ENCODE data around the gene OPTC.
A peak's percentile ranks its signal among the peaks of the same experiment; 100 is the strongest.

The OPTC gene

GRCh38 chr1:203518541-203518940 is 24.6 kb downstream of the OPTC start:
- no peak for DNase-seq

- DNase-seq, result no peak
These were observed 25.3 kb downstream of the OPTC start for GRCh38 chr1:203519053-203519840.

GRCh38 chr1:203519896-203520295 is 25.9 kb downstream of the OPTC start:
- DNase-seq, result no peak

DNA sequence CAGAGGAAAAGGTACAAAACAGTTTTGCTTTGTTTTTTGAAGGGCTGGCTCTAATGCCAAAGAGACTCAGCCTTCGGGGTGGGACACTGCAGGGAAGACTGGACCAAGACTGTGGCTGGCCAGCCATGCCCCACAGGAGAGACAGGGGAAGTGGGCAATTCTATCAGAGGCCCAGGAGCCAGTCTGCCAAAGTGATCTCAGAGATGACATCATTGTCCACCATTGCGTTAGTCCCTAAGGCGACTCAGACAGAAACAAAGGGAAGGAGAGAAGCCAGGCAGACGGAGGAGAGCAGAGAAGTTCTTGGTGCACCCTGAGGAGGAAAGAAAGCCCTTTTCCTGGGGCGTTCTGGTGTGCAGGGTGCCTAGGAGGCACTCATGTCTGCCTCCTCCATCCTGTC is 26.4 kb downstream of the OPTC start:
- DNase-seq, result peak; percentile 30

GRCh38 chr1:203521074-203521794 is 27.3 kb downstream of the OPTC start:
- no peak for DNase-seq

DNA sequence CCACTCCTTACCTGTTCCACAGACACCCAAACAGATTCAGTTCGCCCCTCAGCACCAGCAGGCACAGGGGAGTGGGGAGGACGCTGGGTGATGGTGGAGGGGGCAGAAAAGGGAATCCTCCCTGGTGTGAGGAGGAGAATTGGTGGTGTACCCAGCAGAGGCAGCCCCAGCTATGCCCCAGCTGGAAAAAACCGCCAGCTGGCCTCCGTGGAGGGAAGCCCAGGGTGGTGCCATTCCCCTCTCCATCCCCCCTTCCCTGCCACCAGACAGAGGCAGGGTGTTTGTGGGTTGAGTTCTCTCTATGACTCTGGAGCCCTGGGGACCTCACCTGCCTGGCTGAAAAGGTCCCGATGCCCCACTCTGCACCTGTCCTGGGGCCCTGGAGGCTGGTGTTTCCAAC is 27.9 kb downstream of the OPTC start:
- DNase-seq, result no peak

DNA sequence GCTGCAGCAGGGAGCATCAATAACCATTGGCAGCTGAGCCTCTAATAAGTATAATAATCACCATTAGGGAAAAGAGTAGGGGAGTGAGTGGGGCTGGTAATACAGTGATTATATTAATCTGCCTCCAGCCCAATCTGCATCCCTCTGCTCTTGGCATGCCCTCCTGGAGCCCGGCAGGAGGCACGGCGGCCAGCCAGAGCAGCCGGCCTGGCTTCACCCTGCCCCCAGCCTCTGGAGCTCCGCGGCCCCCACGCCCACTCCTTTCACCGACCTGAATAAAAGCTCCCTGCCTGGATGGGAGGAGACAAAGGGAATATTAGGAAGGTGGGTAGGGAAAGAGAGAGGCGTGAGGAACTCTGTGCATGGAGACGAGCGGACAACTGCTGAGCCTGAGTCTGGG is 28.3 kb downstream of the OPTC start:
- DNase-seq, result no peak

- no peak for DNase-seq
These were observed 29.7 kb downstream of the OPTC start for GRCh38 chr1:203523667-203524066.

- DNase-seq, result no peak
These were observed 30.2 kb downstream of the OPTC start for GRCh38 chr1:203524152-203524551.

- no peak for DNase-seq
These were observed 30.9 kb downstream of the OPTC start for GRCh38 chr1:203524824-203525223.

GRCh38 chr1:203525685-203526084 is 31.7 kb downstream of the OPTC start:
- no peak for DNase-seq

- no peak for DNase-seq
These were observed 32.2 kb downstream of the OPTC start for GRCh38 chr1:203526130-203526529.

DNA sequence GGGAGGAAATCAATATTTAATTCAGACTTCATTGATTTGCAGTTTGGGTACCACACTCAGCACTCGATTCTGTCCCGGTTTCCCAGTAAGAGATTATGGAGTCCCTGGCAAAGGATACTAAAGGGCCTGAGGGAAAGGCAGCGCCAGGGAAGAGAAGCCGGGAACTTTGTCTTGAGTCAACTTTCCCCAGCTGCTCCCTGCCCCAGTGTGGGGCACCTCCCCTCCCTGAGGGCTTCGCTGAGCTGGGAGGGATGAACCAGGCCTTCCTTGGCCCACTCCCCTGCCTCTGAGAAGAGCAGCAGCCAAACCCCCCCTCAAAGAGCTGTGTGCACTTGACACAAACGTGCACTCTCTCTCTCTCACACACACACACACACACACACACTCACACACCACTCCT is 32.6 kb downstream of the OPTC start:
- DNase-seq, result no peak

- DNase-seq, result no peak
These were observed 33.1 kb downstream of the OPTC start for GRCh38 chr1:203527013-203527412.

- no peak for DNase-seq
These were observed 34.1 kb downstream of the OPTC start for GRCh38 chr1:203528063-203528462.

DNA sequence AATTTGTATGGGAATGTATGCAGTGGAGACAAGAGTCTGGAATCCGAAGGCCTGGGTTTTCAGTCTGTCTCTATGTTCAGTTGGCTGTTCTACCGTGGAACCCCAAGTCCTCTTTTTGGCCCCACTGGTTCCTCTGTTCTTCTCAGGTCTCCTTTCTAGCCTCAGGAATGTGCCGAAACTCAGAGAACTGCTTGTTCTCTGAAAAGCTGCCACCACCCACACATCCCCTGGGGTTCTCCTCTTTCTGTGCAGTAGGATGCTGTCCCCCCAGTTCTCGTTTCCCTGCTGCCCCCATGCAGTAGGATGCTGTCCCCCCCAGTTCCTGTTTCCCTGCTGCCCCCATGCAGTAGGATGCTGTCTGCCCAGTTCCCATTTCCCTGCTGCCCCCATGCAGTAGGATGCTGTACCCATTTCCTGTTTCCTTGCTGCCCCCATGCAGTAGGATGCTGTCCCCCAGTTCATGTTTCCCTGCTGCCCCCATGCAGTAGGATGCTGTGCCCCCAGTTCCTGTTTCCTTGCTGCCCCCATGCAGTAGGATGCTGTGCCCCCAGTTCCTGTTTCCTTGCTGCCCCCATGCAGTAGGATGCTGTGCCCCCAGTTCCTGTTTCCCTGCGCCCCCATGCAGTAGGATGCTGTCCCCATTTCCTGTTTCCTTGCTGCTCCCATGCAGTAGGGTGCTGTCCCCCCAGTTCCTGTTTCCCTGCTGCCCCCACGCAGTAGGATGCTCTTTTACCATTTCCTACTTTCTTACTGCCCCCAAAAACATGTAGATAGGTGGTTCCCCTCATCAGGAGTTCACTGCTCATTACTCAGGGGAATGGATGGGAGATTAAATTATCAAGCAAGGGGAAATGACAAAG is 35.3 kb downstream of the OPTC start:
- no peak for DNase-seq

DNA sequence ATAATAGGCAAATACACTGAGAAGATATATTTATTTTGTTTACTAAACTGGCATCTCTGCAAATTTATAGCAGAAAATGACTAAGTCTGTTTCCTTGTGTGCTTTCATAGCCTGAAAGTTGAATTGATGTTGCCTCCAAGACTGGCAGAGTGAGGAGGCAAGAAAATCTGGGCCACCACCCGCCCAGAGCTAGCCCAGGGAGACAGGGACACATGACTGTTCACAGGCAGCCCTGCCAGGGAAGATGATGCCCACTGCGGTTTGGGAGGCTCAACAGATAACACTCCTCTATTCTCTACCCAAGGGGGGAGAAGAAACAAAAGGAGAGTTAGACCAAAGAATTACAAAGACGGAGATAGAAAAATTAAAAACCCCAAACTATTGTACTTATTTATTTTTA is 37.1 kb downstream of the OPTC start:
- no peak for DNase-seq

GRCh38 chr1:203534012-203534411 is 40.1 kb downstream of the OPTC start:
- DNase-seq, result no peak

DNA sequence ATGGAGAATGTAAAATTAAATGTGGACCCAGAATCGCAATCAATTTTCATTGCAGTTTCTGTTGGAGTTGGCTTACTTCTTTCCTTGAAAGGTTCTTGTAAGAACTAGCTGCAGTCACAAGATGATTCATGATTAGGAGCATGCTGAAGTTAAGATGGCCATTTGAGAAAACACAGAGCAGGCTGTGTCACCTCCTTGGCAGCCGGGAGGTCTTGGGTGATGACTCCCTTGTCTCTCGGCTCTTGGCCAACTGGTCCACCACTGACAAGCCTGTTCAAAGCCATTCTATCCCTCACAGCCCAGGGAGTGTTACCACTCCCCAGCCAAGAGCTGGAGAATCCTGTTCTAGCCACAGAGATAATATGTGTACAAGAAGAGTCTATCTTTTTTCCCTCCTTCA is 40.6 kb downstream of the OPTC start:
- peak; percentile 95 for DNase-seq

DNA sequence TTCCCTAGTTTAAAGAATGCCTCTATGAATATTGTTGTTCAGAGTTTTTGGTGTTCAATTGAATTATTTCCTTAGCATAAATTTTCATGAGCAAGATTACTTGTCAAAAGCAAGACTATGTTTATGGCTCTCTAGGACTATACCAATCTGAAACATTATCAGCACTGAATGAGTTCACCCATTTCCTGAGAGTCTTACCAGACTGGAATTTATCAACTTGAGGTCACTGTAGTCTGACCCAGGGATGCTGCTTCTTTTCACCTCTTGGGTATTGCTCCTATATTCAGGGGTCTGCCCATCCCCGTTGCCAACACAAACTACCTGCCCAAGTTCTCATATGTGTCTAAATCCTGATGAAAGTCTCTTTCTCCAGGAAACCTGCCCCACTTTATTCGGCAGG is 42.6 kb downstream of the OPTC start:
- DNase-seq, result peak; percentile 45

DNA sequence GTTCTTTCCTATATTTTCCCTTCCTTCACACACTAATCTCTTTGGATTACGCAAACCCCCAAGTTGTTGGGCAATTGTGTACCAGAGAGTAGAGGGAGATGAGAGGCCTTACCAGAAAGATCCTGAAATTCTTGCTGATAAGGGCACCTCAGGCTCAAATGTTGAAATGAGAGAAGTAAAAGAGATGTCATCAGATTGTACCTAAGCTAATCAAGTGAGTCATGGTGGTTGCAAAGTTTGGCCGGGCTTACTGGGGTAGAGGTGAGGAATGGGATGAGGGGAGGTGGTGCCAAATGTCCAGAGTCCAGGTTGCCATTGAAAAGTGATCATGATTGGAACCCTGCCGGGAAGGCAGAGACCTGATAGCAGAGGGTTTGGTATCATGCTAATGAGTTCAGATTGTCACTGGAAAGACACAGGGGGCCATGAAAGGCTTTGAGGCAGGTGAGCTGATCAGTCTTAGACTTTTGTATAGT is 43.1 kb downstream of the OPTC start:
- peak; percentile 57 for DNase-seq

GRCh38 chr1:203537806-203538464 is 44.0 kb downstream of the OPTC start:
- peak; percentile 28 for DNase-seq

GRCh38 chr1:203538726-203539125 is 44.8 kb downstream of the OPTC start:
- DNase-seq, result no peak
